GM21576 (cell line): ENCODE data around the gene CCDC51.
A peak's percentile ranks its signal among the peaks of the same experiment; 100 is the strongest.
"Not testable (repeated sequence)": the region's sequence is repeated elsewhere in the genome, so short reads cannot be mapped to it uniquely, and the experiment has no call there.

Experiments
- ATAC-seq: cut with Tn5 transposase; IDR thresholded peaks from one replicate; pipeline ENCODE4 v1.9.1; 2021; ENCODE audit warnings: mild to moderate bottlenecking, moderate library complexity; ENCODE audit not compliant: unreplicated experiment

Gene CCDC51

DNA sequence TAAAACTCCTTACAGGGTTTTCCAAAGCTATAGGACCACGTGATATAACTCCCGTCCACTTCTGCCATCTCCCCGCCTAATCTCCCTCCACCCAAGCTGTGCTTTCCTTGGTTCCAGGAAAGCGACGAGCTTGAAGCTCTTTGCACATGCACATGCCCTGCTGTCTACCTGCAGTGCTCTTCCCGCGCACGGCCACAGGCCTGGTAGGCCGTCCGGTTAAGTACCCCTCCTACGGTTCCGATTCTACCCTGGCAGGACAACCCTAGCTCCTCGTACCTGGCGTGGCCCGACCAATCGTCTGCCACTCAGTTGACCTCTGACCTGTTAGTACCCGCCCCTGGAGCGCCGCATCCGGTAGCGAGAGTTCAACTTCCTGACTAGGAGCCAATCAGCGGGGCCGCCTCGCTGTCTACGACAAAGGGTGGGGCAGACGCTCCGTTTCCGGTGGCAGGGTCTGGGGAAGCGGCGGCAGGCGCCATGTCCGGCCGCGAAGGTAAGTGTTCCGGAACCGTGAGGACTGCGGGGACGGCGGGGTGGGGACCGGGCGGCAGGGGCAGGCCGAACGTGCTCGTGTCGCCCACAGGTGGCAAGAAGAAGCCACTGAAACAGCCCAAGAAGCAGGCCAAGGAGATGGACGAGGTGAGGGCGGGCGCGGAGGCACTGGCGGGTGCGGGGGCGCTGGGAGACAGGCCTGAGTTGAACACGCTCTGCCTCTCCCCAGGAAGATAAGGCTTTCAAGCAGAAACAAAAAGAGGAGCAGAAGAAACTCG is at the start of gene CCDC51, which contains the start of gene TMA7:
Gene CCDC51, minus strand, starts transcription at position 300 of the 770 bp plus-strand sequence. CDS start 4,991 bp downstream, outside the sequence.
Gene TMA7, plus strand, starts transcription at position 438 of the 770 bp plus-strand sequence. Its CDS starts 40 bp downstream, at position 478.
- peak; percentile 86 for ATAC-seq

DNA sequence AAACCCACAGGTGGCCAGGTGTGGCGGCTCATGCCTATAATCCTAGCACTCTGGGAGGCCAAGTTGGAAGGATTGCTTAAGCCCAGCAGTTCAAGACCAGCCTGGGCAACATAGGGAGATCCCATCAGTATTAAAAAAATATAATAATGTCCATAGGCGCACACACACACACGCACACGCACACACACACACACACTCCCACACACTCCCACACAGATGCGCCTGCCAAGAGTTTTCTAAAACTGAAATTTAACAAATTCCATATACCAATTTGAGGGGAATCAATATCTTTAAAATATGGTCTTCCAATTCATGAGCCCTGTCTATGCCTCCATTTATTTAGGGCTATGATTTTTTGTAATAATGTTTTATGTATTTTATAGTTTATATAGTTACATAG is 47.0 kb upstream of the CCDC51 start:
- ATAC-seq = no peak

GRCh38 chr3:48482822-48483221 is 42.9 kb upstream of the CCDC51 start:
- ATAC-seq = not testable (repeated sequence)

DNA sequence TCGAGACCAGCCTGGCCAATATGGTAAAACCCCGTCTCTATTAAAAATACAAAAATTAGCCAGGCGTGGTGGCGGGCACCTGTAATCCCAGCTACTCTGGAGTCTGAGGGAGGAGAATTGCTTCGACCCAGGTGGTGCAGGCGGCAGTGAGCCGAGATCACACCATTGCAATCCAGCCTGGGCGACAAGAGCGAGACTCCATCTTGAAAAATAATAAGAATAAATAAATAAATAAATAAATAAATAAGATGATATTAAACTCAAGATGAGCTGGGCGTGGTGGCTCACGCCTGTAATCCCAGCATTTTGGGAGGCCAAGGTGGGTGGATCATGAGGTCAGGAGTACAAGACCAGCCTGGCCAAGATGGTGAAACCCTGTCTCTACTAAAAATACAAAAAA is 41.0 kb upstream of the CCDC51 start:
- not testable (repeated sequence) for ATAC-seq

- ATAC-seq = no peak
Observed at GRCh38 chr3:48478626-48479555, 39.0 kb upstream of the CCDC51 start.

DNA sequence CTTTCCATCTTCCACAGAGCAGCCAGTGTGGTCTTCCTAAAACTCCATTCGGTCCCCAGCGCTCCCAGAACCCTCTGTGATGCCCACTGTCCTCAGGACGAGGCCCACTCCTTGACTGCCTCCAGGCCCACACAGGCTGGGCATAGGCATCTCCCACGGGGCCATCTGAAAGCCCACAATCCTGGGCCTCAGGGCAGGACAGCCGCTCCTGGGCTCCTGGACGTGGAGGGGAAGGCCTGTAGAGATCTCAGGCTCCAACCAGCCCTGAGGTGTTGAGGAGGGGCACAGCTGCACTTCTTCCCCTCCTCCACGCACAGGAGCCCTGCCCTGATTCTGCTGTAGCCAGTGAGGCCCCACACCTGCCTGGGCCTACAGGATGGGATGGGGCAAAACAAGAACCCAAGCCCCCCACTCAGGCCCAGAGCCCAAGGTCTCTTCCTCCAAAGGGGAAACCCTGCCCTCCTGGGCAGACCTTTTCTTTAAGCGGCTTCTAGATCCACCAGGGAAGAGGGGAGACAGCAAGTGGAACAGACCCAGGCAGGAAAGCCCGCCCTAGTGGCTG is 38.1 kb upstream of the CCDC51 start:
- ATAC-seq = no peak

DNA sequence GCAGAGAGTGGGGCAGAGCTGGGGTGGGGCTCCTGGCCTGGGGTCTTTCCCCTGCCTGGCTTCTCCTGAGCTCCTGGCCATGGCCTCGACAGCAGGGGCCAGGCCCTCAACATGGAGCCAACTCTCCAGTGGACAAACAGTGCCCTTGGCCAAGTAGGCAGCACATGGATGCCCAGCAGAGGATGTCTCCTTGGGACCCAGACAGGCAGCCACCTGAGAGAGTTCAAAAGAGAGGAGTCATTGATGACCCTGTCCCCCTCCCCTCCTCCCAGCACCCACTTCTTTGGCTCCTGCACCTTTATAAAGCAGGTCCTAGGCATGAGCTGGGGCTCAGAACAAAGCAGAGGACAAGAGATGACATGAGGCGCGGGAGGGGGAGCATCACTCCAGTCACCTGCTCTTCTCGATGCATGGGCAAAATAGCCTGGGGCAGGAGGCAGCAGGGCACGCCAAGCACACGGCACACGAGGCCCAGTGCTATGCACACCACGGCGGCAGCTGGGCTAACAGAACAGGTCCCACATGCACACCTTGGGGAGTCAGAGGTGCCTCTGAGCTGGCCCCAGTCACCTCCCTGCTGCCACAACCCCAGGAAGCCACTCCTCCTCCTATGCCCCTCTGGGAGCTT is 36.6 kb upstream of the CCDC51 start:
- ATAC-seq = no peak

DNA sequence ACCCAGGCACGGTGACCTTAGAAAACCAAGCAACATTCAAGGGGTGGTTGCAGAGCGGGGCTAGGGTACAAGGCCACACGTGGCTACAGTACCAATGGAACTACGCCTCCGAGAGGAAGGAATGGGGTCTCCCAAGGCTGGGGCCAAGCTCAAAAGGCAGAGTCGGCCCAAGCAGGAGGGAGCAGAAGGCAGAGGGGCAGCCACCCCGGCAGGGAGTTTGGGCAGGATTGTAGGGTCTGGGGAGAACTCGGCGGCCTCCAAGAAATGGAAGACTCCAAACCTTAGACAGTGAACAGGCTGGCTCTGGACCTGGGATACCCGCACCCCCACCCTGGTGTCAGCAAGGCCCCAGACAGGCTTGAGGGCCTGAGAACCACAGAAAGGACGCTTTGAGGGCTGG is 35.3 kb upstream of the CCDC51 start:
- ATAC-seq = no peak

GRCh38 chr3:48474619-48475018 is 34.7 kb upstream of the CCDC51 start:
- no peak for ATAC-seq

GRCh38 chr3:48474031-48474430 is 34.1 kb upstream of the CCDC51 start:
- ATAC-seq = not testable (repeated sequence)

DNA sequence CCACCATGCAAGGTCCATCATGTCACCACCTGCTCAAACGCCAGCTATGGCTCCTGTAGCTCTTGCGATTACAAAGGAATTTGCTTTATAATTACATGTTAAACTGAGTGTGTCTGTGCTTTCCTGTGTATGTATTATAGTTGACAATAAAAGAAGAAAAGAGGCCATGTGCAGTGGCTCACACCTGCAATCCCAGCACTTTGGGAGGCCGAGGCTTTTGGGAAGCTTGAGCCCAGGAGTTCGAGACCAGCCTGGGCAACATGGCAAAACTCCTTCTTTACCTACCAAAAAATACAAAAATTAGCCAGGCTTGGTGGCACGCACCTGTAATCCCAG is 33.7 kb upstream of the CCDC51 start:
- no peak for ATAC-seq

DNA sequence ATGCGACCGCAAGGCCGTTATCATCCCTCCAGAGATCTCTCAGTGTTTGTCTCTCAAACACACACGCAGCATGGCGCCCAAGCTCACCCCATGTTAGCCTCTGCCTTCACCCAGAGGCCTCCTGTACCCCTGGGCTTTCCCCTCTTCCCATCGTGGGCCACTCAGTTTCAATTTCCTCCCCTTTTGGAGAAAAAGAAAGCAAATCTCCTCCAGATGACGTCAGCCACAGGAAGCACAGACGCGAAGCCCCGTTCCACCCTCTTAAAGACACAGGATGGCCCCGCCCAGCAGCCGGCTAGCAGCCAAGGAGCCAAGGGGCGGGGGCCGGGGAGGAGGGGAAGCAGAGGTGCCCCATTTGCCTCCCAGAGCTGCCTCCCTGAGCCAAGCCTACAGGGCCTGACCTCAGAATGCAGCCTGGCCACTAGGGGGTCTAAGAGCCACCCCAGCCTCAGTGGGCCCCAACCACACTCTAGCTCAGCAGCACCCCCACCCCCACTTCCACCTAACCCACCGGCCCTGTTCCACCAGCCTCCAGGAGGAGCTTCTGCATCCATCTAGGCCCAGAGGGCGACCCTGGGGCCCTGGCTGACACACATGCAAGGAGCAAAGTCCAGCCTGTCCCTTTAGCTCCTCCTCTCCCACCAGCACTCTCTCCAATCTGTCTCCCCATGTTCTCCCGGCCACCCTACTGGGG is 33.2 kb upstream of the CCDC51 start:
- peak; percentile 74 for ATAC-seq

GRCh38 chr3:48472673-48472922 is 32.7 kb upstream of the CCDC51 start:
- ATAC-seq = peak; percentile 16

GRCh38 chr3:48470286-48470685 is 30.4 kb upstream of the CCDC51 start:
- ATAC-seq = no peak

- ATAC-seq = no peak
Observed at GRCh38 chr3:48469046-48469915, 29.4 kb upstream of the CCDC51 start.

GRCh38 chr3:48468329-48468731 is 28.4 kb upstream of the CCDC51 start:
- no peak for ATAC-seq

DNA sequence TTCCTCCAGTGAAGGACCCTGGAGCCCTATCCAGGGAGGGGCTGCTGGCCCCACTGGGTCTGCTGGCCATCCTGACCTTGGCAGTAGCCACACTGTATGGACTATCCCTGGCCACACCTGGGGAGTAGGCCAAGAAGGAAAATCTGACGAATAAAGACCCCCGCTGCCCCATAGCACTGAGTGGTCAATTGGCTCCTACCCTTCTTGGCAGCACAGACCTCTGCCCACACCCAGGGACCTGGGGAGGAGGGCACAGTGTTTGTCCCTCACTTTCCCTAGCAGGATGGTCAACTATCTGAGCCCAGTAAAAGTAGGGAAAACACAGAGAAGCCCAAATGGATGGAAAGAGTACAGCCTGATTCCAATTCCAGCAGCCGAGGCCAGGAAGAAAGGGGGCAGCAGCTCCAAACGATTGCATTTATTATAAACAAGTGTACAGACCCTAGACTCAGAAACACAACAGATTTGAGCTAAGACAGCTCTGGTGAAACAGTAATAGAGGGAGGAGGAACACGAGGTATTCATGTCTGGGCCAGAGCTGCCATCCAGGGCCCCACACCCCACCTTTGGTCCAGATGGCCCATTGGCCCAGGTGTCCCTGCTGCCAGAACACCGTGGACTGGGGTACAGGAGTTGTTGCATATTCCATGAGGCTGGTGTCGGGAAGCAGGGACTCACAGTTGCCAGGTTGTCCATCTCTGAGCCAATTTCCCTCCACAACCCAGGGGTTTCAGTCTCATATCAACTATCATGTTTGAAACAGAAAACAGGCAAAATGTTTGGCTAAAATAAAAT is 27.8 kb upstream of the CCDC51 start:
- ATAC-seq = no peak

DNA sequence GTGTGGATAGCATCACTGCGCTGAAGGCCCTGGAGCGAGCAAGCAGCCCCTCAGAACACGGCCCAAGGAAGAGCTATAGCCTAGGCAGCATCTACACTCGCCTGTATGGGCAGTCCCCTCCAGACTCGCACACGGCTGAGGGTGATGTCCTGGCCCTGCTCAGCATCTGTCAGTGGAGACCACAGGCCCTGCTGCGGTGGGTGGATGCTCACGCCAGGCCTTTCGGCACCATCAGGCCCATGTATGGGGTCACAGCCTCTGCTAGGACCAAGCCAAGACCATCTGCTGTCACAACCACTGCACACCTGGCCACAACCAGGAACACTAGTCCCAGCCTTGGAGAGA is 27.2 kb upstream of the CCDC51 start:
- no peak for ATAC-seq
